NT2/D1 (cell line): ENCODE measurements around the gene FRMD5.

Experiments used
- YY1 ChIP-seq: IDR thresholded peaks from 2 replicates; pipeline ENCODE4 v1.6.1; 2011; ENCODE audit not compliant: insufficient read length, insufficient read depth
- ZNF274 ChIP-seq: IDR thresholded peaks from 2 replicates; pipeline ENCODE4 v1.6.1; 2011; ENCODE audit warnings: mild to moderate bottlenecking, low read depth, low read length

DNA sequence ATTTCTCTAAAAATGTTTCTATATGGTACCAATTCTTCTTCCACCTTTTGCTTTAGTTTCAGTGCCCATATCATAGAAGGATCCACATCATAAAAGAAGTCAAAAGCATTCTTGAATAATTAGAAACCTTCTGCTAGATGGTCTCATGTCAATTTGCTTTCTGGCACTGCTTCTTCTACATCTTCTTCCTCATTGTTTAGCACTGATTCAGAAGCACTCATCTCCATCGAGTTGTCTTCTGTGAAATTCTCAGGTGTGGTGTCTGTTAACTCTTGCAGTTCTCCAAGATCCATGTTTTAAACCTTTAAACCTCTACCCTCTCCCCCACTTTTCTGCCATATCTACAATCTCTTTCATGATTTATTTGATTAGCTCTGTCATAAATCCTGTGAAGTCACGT is 213.5 kb downstream of the FRMD5 start:
- TF ChIP-seq YY1 = no peak
- TF ChIP-seq ZNF274 = no peak
